HG02798 (cell line): ENCODE data around the gene AGBL1.

Source experiments
- ATAC-seq: cut with Tn5 transposase; IDR thresholded peaks from one replicate; pipeline ENCODE4 v1.9.1; 2021; ENCODE audit warnings: mild to moderate bottlenecking; ENCODE audit not compliant: unreplicated experiment, poor library complexity

Gene AGBL1

GRCh38 chr15:86162172-86162591, 82.5 kb downstream of the AGBL1 start:
- no peak for ATAC-seq

GRCh38 chr15:86162641-86163040, 83.0 kb downstream of the AGBL1 start:
- ATAC-seq: no peak

- ATAC-seq: no peak
These were observed 84.1 kb downstream of the AGBL1 start for GRCh38 chr15:86163816-86164215.

GRCh38 chr15:86164232-86164898, 84.7 kb downstream of the AGBL1 start:
- no peak for ATAC-seq

- ATAC-seq: no peak
These were observed 85.9 kb downstream of the AGBL1 start for GRCh38 chr15:86165265-86166211.

- ATAC-seq: no peak
These were observed 88.2 kb downstream of the AGBL1 start for GRCh38 chr15:86167841-86168240.

GRCh38 chr15:86178845-86179244, 99.2 kb downstream of the AGBL1 start:
- no peak for ATAC-seq

- ATAC-seq: no peak
These were observed 104.2 kb downstream of the AGBL1 start for GRCh38 chr15:86183596-86184491.

- ATAC-seq: no peak
These were observed 114.2 kb downstream of the AGBL1 start for GRCh38 chr15:86193716-86194380.

GRCh38 chr15:86197770-86198169, 118.1 kb downstream of the AGBL1 start:
- no peak for ATAC-seq

- ATAC-seq: no peak
These were observed 119.9 kb downstream of the AGBL1 start for GRCh38 chr15:86199467-86200145.

- ATAC-seq: no peak
These were observed 121.8 kb downstream of the AGBL1 start for GRCh38 chr15:86201313-86202008.

GRCh38 chr15:86203462-86203861, 123.8 kb downstream of the AGBL1 start:
- ATAC-seq: no peak

- ATAC-seq: no peak
These were observed 125.4 kb downstream of the AGBL1 start for GRCh38 chr15:86205096-86205495.

GRCh38 chr15:86213420-86213819, 133.7 kb downstream of the AGBL1 start:
- no peak for ATAC-seq

GRCh38 chr15:86213888-86214287, 134.2 kb downstream of the AGBL1 start:
- no peak for ATAC-seq

GRCh38 chr15:86221119-86221518, 141.4 kb downstream of the AGBL1 start:
- ATAC-seq: no peak

- ATAC-seq: no peak
These were observed 149.6 kb downstream of the AGBL1 start for GRCh38 chr15:86229306-86229705.

- ATAC-seq: no peak
These were observed 150.3 kb downstream of the AGBL1 start for GRCh38 chr15:86229936-86230335.
